GM23338 (cell line): Measurements from ENCODE around the gene ASB16.

Experiments
- CREB1 ChIP-seq: fragments of 250-450 bp; sonication (Bioruptor Pico); IDR thresholded peaks from 2 replicates; pipeline ENCODE4 v1.5.0; 2020; ENCODE audit warnings: low read depth, mild to moderate bottlenecking, moderate library complexity
- ETS1 ChIP-seq: IDR thresholded peaks from 2 replicates; pipeline ENCODE4 v1.6.1; 2016; ENCODE audit warnings: antibody characterized with exemption
- EZH2 ChIP-seq: fragments of 200-600 bp; sonication (generic); IDR thresholded peaks from one replicate; pipeline ENCODE4 v1.8.0; 2017; ENCODE audit warnings: antibody characterized with exemption, mild to moderate bottlenecking, low read depth; ENCODE audit not compliant: unreplicated experiment
- EZH2phosphoT487 ChIP-seq: fragments of 200-600 bp; sonication (generic); IDR thresholded peaks from one replicate; pipeline ENCODE4 v1.8.1; 2018; ENCODE audit warnings: antibody characterized with exemption; ENCODE audit not compliant: unreplicated experiment
- JUNB ChIP-seq: IDR thresholded peaks from one replicate; pipeline ENCODE4 v1.6.1; 2016; ENCODE audit warnings: antibody characterized with exemption; ENCODE audit not compliant: unreplicated experiment
- NANOG ChIP-seq: IDR thresholded peaks from 2 replicates; pipeline ENCODE4 v1.6.1; 2016; ENCODE audit warnings: antibody characterized with exemption, borderline replicate concordance
- POLR2AphosphoS5 ChIP-seq: IDR thresholded peaks from 2 replicates; pipeline ENCODE4 v1.6.1; 2016; ENCODE audit warnings: antibody characterized with exemption, low read depth
- STAT1 ChIP-seq: IDR thresholded peaks from one replicate; pipeline ENCODE4 v1.6.1; 2016; ENCODE audit warnings: antibody characterized with exemption; ENCODE audit not compliant: unreplicated experiment
- ZNF114 ChIP-seq: fragments of 250-450 bp; sonication (Bioruptor Pico); IDR thresholded peaks from 2 replicates; pipeline ENCODE4 v1.5.0; 2020; ENCODE audit warnings: mild to moderate bottlenecking, moderate library complexity
- ZNF331 ChIP-seq: fragments of 250-450 bp; sonication (Bioruptor Pico); IDR thresholded peaks from 2 replicates; pipeline ENCODE4 v1.5.0; 2020; ENCODE audit warnings: low read depth, mild to moderate bottlenecking, moderate library complexity
- ZNF462 ChIP-seq: fragments of 250-450 bp; sonication (Bioruptor Pico); IDR thresholded peaks from 2 replicates; pipeline ENCODE4 v1.5.0; 2020; ENCODE audit warnings: mild to moderate bottlenecking, moderate library complexity
- TF ChIP-seq, protein P1 (sequence below), 2 experiments: fragments of 200-600 bp in 1 of 2; sonication (generic) in 1 of 2; conservative IDR thresholded peaks; 2 replicates each; pipeline versions ENCODE4 v1.5.1 to v1.6.1; 2016 to 2017; ENCODE audit warnings: antibody characterized with exemption in 2 of 2, low read depth in 2 of 2, mild to moderate bottlenecking in 2 of 2, moderate library complexity in 1 of 2
- TF ChIP-seq, protein P2 (sequence below): IDR thresholded peaks from one replicate; pipeline ENCODE4 v1.6.1; 2018; ENCODE audit warnings: antibody characterized with exemption; ENCODE audit not compliant: unreplicated experiment

GRCh38 chr17:44193326-44194084, 23.0 kb downstream of the ASB16 start:
- TF ChIP-seq, protein P1, sequence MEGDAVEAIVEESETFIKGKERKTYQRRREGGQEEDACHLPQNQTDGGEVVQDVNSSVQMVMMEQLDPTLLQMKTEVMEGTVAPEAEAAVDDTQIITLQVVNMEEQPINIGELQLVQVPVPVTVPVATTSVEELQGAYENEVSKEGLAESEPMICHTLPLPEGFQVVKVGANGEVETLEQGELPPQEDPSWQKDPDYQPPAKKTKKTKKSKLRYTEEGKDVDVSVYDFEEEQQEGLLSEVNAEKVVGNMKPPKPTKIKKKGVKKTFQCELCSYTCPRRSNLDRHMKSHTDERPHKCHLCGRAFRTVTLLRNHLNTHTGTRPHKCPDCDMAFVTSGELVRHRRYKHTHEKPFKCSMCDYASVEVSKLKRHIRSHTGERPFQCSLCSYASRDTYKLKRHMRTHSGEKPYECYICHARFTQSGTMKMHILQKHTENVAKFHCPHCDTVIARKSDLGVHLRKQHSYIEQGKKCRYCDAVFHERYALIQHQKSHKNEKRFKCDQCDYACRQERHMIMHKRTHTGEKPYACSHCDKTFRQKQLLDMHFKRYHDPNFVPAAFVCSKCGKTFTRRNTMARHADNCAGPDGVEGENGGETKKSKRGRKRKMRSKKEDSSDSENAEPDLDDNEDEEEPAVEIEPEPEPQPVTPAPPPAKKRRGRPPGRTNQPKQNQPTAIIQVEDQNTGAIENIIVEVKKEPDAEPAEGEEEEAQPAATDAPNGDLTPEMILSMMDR (conservative IDR thresholded peaks at IDR 0.05; ENCODE audit: low read depth in 2 of 2): no peak
- TF ChIP-seq, protein P2, sequence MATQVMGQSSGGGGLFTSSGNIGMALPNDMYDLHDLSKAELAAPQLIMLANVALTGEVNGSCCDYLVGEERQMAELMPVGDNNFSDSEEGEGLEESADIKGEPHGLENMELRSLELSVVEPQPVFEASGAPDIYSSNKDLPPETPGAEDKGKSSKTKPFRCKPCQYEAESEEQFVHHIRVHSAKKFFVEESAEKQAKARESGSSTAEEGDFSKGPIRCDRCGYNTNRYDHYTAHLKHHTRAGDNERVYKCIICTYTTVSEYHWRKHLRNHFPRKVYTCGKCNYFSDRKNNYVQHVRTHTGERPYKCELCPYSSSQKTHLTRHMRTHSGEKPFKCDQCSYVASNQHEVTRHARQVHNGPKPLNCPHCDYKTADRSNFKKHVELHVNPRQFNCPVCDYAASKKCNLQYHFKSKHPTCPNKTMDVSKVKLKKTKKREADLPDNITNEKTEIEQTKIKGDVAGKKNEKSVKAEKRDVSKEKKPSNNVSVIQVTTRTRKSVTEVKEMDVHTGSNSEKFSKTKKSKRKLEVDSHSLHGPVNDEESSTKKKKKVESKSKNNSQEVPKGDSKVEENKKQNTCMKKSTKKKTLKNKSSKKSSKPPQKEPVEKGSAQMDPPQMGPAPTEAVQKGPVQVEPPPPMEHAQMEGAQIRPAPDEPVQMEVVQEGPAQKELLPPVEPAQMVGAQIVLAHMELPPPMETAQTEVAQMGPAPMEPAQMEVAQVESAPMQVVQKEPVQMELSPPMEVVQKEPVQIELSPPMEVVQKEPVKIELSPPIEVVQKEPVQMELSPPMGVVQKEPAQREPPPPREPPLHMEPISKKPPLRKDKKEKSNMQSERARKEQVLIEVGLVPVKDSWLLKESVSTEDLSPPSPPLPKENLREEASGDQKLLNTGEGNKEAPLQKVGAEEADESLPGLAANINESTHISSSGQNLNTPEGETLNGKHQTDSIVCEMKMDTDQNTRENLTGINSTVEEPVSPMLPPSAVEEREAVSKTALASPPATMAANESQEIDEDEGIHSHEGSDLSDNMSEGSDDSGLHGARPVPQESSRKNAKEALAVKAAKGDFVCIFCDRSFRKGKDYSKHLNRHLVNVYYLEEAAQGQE: no peak
- TF ChIP-seq EZH2phosphoT487 (no peak), EZH2 (no peak), POLR2AphosphoS5 (no peak), CREB1 (CRISPR knock-in tag) (no peak), ETS1 (no peak), NANOG (no peak), STAT1 (no peak), JUNB (no peak), ZNF331 (CRISPR knock-in tag) (no peak), ZNF114 (CRISPR knock-in tag) (no peak), ZNF462 (CRISPR knock-in tag) (no peak)
